SK-N-SH treated with all-trans-retinoic acid at 6 μM for 48 hours (cell line): ENCODE measurements around the gene ZBTB17.

Experiments used
- ATAC-seq: fragments of 200-7000 bp; cut with Tn5 transposase; 3 replicates; pipeline ENCODE4 v1.9.1; 2020; ENCODE audit warnings: mild to moderate bottlenecking, moderate library complexity
- ARNTL ChIP-seq: fragments of 450-650 bp; formaldehyde crosslinking; IDR thresholded peaks from 2 replicates; pipeline ENCODE4 v1.5.0; 2020; ENCODE audit warnings: low read depth, mild to moderate bottlenecking, moderate library complexity, borderline replicate concordance
- CSDC2 ChIP-seq: fragments of 250-450 bp; sonication (Bioruptor Pico); IDR thresholded peaks from 2 replicates; pipeline ENCODE4 v1.5.0; 2020; ENCODE audit warnings: mild to moderate bottlenecking, moderate library complexity
- GLIS3 ChIP-seq: fragments of 250-450 bp; sonication (Bioruptor Pico); IDR thresholded peaks from 2 replicates; pipeline ENCODE4 v1.5.0; 2020; ENCODE audit warnings: mild to moderate bottlenecking, moderate library complexity
- ISL1 ChIP-seq: fragments of 250-450 bp; sonication (Bioruptor Pico); IDR thresholded peaks from 2 replicates; pipeline ENCODE4 v2.1.2; 2022; ENCODE audit warnings: mild to moderate bottlenecking, moderate library complexity
- OSR1 ChIP-seq: fragments of 250-450 bp; sonication (Bioruptor Pico); IDR thresholded peaks from 2 replicates; pipeline ENCODE4 v1.8.0; 2022; ENCODE audit warnings: moderate library complexity, mild to moderate bottlenecking, inconsistent platforms
- PPARA ChIP-seq: fragments of 250-450 bp; sonication (Bioruptor Pico); IDR thresholded peaks from 2 replicates; pipeline ENCODE4 v1.5.0; 2020; ENCODE audit warnings: mild to moderate bottlenecking, borderline replicate concordance
- RARB ChIP-seq: fragments of 250-450 bp; sonication (Bioruptor Pico); IDR thresholded peaks from 2 replicates; pipeline ENCODE4 v1.8.0; 2021; ENCODE audit warnings: mild to moderate bottlenecking, moderate library complexity
- SNAI2 ChIP-seq: fragments of 250-450 bp; sonication (Bioruptor Pico); IDR thresholded peaks from 2 replicates; pipeline ENCODE4 v1.5.0; 2020; ENCODE audit warnings: mild to moderate bottlenecking, moderate library complexity
- TCF4 ChIP-seq: fragments of 250-450 bp; sonication (Bioruptor Pico); IDR thresholded peaks from 2 replicates; pipeline ENCODE4 v1.8.0; 2021; ENCODE audit warnings: mild to moderate bottlenecking, moderate library complexity, borderline replicate concordance
- TOX ChIP-seq: fragments of 250-450 bp; sonication (Bioruptor Pico); IDR thresholded peaks from 2 replicates; pipeline ENCODE4 v1.8.0; 2021; ENCODE audit warnings: mild to moderate bottlenecking, moderate library complexity, borderline replicate concordance
- ZC3H10 ChIP-seq: fragments of 250-450 bp; sonication (Bioruptor Pico); IDR thresholded peaks from 2 replicates; pipeline ENCODE4 v1.5.1; 2021; ENCODE audit warnings: mild to moderate bottlenecking, moderate library complexity
- ZFP3 ChIP-seq: fragments of 250-450 bp; sonication (Bioruptor Pico); IDR thresholded peaks from 2 replicates; pipeline ENCODE4 v1.5.0; 2020; ENCODE audit warnings: mild to moderate bottlenecking, moderate library complexity
- ZNF70 ChIP-seq: fragments of 450-650 bp; formaldehyde crosslinking; IDR thresholded peaks from 2 replicates; pipeline ENCODE4 v1.5.0; 2020; ENCODE audit warnings: mild to moderate bottlenecking, moderate library complexity
- ZNF8 ChIP-seq: fragments of 450-650 bp; formaldehyde crosslinking; IDR thresholded peaks from 2 replicates; pipeline ENCODE4 v1.5.0; 2020; ENCODE audit warnings: mild to moderate bottlenecking, moderate library complexity
- TF ChIP-seq, protein P1 (sequence below): fragments of 250-450 bp; sonication (Bioruptor Pico); IDR thresholded peaks from 2 replicates; pipeline ENCODE4 v1.8.0; 2020; ENCODE audit warnings: mild to moderate bottlenecking, moderate library complexity, borderline replicate concordance
- TF ChIP-seq, protein P2 (sequence below): fragments of 250-450 bp; sonication (Bioruptor Pico); IDR thresholded peaks from 2 replicates; pipeline ENCODE4 v1.5.1; 2021; ENCODE audit warnings: mild to moderate bottlenecking, moderate library complexity
- TF ChIP-seq, protein P3 (sequence below): fragments of 250-450 bp; sonication (Bioruptor Pico); IDR thresholded peaks from 2 replicates; pipeline ENCODE4 v1.5.1; 2020; ENCODE audit warnings: low read depth, mild to moderate bottlenecking, moderate library complexity
- TF ChIP-seq, protein P4 (sequence below): fragments of 250-450 bp; sonication (Bioruptor Pico); IDR thresholded peaks from 2 replicates; pipeline ENCODE4 v1.8.0; 2021; ENCODE audit warnings: low read depth, mild to moderate bottlenecking, moderate library complexity, borderline replicate concordance
- TF ChIP-seq, protein P5 (sequence below): fragments of 250-450 bp; sonication (Bioruptor Pico); IDR thresholded peaks from 2 replicates; pipeline ENCODE4 v1.5.0; 2020; ENCODE audit warnings: mild to moderate bottlenecking, moderate library complexity

Gene ZBTB17

DNA sequence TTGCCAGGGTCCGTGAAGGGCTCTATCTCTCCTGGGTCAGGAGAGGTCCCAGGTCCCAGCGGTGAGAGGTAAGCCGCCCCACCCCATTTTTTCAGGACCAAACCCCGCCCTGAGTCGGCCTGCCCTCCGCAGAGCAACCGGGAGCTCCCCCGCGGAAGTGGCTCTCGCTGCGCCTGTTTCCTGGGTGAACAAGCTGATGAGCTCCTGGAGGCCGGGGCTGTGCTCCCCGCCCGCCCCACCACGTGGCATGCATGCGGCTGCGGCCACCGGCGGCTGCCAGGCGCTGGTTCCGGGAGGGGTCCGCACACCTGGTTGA, 32.0 kb downstream of the ZBTB17 start:
- no peak for ATAC-seq
- TF ChIP-seq RARB (no peak), ZNF8 (CRISPR knock-in tag) (no peak), CSDC2 (CRISPR knock-in tag) (no peak), ZC3H10 (no peak), OSR1 (no peak)
- TF ChIP-seq, protein P1, sequence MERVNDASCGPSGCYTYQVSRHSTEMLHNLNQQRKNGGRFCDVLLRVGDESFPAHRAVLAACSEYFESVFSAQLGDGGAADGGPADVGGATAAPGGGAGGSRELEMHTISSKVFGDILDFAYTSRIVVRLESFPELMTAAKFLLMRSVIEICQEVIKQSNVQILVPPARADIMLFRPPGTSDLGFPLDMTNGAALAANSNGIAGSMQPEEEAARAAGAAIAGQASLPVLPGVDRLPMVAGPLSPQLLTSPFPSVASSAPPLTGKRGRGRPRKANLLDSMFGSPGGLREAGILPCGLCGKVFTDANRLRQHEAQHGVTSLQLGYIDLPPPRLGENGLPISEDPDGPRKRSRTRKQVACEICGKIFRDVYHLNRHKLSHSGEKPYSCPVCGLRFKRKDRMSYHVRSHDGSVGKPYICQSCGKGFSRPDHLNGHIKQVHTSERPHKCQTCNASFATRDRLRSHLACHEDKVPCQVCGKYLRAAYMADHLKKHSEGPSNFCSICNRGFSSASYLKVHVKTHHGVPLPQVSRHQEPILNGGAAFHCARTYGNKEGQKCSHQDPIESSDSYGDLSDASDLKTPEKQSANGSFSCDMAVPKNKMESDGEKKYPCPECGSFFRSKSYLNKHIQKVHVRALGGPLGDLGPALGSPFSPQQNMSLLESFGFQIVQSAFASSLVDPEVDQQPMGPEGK, result no peak
- TF ChIP-seq, protein P2, sequence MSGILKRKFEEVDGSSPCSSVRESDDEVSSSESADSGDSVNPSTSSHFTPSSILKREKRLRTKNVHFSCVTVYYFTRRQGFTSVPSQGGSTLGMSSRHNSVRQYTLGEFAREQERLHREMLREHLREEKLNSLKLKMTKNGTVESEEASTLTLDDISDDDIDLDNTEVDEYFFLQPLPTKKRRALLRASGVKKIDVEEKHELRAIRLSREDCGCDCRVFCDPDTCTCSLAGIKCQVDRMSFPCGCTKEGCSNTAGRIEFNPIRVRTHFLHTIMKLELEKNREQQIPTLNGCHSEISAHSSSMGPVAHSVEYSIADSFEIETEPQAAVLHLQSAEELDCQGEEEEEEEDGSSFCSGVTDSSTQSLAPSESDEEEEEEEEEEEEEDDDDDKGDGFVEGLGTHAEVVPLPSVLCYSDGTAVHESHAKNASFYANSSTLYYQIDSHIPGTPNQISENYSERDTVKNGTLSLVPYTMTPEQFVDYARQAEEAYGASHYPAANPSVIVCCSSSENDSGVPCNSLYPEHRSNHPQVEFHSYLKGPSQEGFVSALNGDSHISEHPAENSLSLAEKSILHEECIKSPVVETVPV (CRISPR knock-in tag), result no peak
- TF ChIP-seq, protein P3, sequence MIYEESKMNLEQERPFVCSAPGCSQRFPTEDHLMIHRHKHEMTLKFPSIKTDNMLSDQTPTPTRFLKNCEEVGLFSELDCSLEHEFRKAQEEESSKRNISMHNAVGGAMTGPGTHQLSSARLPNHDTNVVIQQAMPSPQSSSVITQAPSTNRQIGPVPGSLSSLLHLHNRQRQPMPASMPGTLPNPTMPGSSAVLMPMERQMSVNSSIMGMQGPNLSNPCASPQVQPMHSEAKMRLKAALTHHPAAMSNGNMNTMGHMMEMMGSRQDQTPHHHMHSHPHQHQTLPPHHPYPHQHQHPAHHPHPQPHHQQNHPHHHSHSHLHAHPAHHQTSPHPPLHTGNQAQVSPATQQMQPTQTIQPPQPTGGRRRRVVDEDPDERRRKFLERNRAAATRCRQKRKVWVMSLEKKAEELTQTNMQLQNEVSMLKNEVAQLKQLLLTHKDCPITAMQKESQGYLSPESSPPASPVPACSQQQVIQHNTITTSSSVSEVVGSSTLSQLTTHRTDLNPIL (CRISPR knock-in tag), result no peak

DNA sequence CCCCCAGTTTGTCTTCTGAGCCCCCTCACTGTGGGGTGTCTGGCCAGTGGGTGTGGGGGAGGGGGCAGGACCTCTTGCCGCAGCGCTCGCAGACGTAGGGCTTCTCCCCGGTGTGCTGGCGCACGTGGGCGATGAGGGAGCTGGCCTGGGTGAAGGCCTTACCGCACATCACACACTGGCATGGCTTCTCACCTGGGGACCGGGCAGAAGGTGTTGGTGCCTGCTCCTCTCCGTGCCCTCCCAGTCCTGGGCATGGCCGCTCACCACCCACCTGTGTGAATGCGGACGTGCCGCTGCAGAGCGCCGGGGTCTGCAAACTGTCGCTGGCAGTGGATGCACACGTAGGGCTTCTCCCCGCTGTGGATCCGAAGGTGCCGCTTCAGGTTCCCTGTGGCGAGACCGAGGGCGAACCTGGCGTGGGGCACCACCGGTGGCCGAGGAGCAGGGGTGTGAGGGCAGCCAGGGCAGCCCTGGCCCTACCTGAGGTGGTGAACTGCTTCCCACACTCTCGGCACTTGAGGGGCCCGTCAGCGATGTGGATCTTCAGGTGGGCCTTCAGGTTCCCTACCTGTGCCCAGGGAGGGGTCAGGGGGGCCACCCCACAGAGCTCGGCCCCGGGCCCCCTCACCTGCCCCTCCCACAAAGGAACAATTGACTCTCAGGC, 32.4 kb downstream of the ZBTB17 start:
- ATAC-seq, result no peak
- TF ChIP-seq ZC3H10, result no peak
- no peak for TF ChIP-seq ZNF70 (CRISPR knock-in tag)
- TF ChIP-seq SNAI2 (CRISPR knock-in tag), result no peak
- no peak for TF ChIP-seq TOX
- no peak for TF ChIP-seq CSDC2 (CRISPR knock-in tag)
- TF ChIP-seq ARNTL (CRISPR knock-in tag), result no peak
- TF ChIP-seq GLIS3, result no peak
- TF ChIP-seq, protein P2 (CRISPR knock-in tag), result no peak
- TF ChIP-seq TCF4 (CRISPR knock-in tag), result no peak
- TF ChIP-seq ZNF8 (CRISPR knock-in tag), result no peak
- TF ChIP-seq, protein P1, result no peak
- no peak for TF ChIP-seq PPARA
- no peak for TF ChIP-seq ZFP3 (CRISPR knock-in tag)
- TF ChIP-seq, protein P4, sequence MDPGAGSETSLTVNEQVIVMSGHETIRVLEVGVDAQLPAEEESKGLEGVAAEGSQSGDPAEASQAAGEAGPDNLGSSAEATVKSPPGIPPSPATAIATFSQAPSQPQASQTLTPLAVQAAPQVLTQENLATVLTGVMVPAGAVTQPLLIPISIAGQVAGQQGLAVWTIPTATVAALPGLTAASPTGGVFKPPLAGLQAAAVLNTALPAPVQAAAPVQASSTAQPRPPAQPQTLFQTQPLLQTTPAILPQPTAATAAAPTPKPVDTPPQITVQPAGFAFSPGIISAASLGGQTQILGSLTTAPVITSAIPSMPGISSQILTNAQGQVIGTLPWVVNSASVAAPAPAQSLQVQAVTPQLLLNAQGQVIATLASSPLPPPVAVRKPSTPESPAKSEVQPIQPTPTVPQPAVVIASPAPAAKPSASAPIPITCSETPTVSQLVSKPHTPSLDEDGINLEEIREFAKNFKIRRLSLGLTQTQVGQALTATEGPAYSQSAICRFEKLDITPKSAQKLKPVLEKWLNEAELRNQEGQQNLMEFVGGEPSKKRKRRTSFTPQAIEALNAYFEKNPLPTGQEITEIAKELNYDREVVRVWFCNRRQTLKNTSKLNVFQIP (CRISPR knock-in tag), result no peak

DNA sequence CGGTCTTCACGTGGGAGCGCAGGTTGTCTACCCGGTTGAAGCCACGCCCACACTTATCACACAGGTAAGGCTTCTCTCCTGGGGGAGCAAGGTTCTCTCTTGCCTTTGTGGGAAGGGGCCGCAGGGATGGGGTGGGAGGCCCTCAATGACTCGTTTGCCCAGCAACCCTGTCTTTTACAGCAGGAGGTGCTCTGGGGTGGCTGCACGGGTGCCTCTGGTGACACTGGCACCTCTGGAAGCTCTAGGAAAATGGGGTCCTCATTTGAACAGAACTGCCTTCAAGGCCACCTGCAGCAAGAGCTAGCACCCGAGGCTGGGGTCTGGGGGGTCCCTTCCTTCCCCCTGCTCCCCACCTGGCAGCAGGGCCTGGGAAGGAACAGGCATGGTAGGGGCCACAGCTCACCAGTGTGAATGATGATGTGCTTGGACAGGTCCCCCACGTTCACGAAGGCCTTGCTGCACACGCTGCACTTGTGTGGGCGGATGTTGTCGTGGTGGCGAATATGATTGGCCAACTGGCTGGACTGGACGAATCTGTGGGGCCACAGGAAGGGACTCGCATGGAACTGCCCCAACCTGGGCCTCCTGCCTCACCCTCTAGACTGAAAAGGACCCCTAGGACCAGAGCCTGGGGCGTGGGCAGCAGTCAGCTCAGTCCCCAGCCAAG, 33.1 kb downstream of the ZBTB17 start:
- TF ChIP-seq ISL1 (CRISPR knock-in tag) (no peak), ZC3H10 (no peak), ZFP3 (CRISPR knock-in tag) (no peak), TOX (no peak)
- TF ChIP-seq, protein P5, sequence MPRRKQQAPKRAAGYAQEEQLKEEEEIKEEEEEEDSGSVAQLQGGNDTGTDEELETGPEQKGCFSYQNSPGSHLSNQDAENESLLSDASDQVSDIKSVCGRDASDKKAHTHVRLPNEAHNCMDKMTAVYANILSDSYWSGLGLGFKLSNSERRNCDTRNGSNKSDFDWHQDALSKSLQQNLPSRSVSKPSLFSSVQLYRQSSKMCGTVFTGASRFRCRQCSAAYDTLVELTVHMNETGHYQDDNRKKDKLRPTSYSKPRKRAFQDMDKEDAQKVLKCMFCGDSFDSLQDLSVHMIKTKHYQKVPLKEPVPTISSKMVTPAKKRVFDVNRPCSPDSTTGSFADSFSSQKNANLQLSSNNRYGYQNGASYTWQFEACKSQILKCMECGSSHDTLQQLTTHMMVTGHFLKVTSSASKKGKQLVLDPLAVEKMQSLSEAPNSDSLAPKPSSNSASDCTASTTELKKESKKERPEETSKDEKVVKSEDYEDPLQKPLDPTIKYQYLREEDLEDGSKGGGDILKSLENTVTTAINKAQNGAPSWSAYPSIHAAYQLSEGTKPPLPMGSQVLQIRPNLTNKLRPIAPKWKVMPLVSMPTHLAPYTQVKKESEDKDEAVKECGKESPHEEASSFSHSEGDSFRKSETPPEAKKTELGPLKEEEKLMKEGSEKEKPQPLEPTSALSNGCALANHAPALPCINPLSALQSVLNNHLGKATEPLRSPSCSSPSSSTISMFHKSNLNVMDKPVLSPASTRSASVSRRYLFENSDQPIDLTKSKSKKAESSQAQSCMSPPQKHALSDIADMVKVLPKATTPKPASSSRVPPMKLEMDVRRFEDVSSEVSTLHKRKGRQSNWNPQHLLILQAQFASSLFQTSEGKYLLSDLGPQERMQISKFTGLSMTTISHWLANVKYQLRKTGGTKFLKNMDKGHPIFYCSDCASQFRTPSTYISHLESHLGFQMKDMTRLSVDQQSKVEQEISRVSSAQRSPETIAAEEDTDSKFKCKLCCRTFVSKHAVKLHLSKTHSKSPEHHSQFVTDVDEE (CRISPR knock-in tag), result no peak

More for the DNA sequence above, 33.1 kb downstream of the ZBTB17 start:
- no peak for ATAC-seq
